IPS-NIHi7 (cell line): Measurements from ENCODE around the gene USP31.
"Not testable (repeated sequence)": the region's sequence is repeated elsewhere in the genome, so short reads cannot be mapped to it uniquely, and the experiment has no call there.

Source experiments
- DNase-seq: peaks from one replicate; pipeline ENCODE4 v3.0.0; 2012; ENCODE audit warnings: mixed read lengths; ENCODE audit errors: extremely low spot score

USP31 gene

DNA sequence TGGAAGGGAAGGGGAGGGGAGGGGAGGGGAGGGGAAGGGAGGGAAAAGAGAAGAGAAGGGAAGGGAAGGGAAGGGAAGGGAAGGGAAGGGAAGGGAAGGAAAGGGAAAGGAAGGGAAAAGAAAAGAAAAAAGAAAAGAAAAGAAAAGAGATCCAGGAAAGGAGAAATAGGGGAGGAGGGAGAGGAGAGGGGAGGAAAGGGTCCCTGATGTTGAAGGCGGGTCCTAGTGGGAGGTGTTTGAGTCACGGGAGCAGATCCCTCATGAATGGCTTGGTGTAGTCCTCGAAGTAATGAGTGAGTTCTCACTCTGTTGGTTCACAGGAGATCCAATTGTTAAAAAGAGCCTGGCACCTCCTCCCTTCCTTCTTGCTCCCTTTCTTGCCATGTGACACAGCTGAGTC is 6.9 kb upstream of the USP31 start:
- DNase-seq, result no peak

- DNase-seq, result peak; percentile 51
These were observed 6.3 kb upstream of the USP31 start for GRCh38 chr16:23155445-23156049.

- DNase-seq, result no peak
These were observed 3.3 kb upstream of the USP31 start for GRCh38 chr16:23152386-23153178.

GRCh38 chr16:23149993-23150364 is 727 bp upstream of the USP31 start:
- DNase-seq, result no peak

GRCh38 chr16:23148513-23149266 is 562 bp downstream of the USP31 start:
- DNase-seq, result peak; percentile 38

- no peak for DNase-seq
These were observed 1.1 kb downstream of the USP31 start for GRCh38 chr16:23148166-23148512.

DNA sequence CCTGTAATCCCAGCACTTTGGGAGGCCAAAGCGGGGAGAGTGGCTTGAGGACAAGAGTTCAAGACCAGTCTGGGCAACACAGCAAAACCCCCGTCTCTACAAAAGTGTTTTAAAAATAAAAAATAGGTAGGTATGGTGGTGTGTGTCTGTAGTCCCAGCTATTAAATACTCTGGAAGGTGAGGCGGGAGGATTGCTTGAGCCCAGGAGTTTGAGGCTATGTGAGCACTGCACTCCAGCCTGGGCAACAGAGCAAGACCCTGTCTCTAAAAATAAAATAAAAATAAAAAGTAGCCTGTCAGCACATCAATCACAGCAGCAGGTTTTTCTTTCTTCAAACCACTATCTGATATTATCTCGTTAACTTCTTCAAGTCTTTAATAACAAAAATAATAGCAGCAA is 1.6 kb downstream of the USP31 start:
- DNase-seq, result no peak

GRCh38 chr16:23146877-23147601 is 2.2 kb downstream of the USP31 start:
- no peak for DNase-seq

GRCh38 chr16:23145608-23146007 is 3.6 kb downstream of the USP31 start:
- no peak for DNase-seq

- no peak for DNase-seq
These were observed 4.1 kb downstream of the USP31 start for GRCh38 chr16:23145186-23145585.

DNA sequence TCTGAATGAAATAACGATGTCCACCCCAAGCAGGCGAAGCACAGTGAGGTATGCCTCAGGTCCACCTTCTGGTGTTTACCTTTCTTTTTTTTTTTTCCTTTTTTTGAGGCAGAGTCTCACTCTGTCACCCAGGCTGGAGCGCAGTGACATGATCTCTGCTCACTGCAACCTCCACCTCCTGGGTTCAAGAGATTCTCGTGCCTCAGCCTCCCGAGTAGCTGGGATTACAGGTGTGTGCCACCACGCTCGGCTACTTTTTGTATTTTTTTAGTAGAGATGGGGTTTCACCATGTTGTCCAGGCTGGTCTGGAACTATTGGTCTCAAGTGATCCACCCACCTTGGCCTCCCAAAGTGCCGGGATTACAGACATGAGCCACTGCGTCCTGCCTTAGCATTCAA is 4.9 kb downstream of the USP31 start:
- DNase-seq, result not testable (repeated sequence)

GRCh38 chr16:23143391-23143790 is 5.9 kb downstream of the USP31 start:
- DNase-seq, result no peak

- no peak for DNase-seq
These were observed 7.1 kb downstream of the USP31 start for GRCh38 chr16:23141959-23142740.

DNA sequence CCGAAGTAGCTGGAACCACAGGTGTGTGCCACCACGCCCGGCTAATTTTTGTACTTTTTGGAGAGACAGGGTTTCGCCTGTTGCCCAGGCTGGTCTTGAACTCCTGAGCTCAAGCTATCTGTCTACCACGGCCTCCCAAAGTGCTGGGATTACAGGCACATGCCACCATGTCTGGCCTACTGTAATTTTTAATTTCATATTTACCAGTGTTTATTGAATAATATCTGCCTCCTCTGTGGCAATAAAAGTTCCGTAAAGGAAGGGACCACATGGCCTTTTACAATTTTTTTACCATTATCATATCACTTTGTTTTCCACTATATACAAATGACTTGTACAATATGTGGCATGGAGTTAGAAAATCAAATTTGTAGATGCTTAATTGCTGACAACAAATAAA is 7.8 kb downstream of the USP31 start:
- DNase-seq, result no peak

GRCh38 chr16:23141033-23141432 is 8.2 kb downstream of the USP31 start:
- no peak for DNase-seq

GRCh38 chr16:23140107-23140506 is 9.1 kb downstream of the USP31 start:
- DNase-seq, result no peak

DNA sequence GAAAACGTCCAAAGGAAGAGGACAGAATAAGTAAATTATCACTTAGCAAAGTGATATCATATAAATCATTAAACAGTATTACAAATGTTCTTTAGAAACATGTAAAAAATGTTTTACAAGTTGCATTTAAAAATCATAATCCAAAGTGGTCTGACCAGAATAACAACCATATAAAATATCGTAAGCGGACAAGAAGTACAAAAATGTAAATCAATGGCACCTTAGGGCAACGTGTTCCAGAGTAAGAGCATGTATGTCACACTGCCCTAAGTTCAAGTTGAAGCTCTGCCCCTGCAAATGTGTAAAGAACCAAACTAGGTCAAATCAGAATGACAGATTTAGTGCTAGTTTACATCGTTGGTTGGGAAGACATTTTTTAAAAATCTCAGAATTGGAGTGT is 11.4 kb downstream of the USP31 start:
- no peak for DNase-seq

DNA sequence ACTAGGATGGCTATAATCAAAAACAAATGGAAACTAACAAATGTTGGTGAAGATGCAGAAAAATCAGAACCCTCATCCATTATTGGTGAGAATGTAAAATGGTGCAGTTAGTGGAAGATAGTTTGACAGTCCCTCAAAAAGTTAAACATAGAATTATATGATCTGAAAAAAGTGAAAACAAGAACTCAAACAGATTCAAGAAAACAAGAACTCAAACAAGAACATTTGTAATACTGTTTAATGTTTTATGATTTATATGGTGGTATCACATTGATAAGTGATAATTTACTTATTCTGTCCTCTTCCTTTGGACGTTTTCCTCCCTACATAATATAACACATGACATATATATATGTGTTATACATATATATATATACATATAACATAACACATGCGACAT is 12.0 kb downstream of the USP31 start:
- DNase-seq, result no peak

GRCh38 chr16:23134274-23134673 is 15.0 kb downstream of the USP31 start:
- no peak for DNase-seq

- DNase-seq, result no peak
These were observed 16.3 kb downstream of the USP31 start for GRCh38 chr16:23132775-23133463.
